Fibroblast of mammary gland (primary cell): ENCODE results near the gene PTPRCAP.

Experiments used
- DNase-seq: peaks from one replicate; pipeline ENCODE4 v3.0.0-alpha.2; 2010; ENCODE audit warnings: low read depth
- H3K4me3 ChIP-seq: 2 replicates; pipeline ENCODE4 v1.5.1; 2011; ENCODE audit warnings: low read depth, mild to moderate bottlenecking, low read length, moderate library complexity; ENCODE audit not compliant: control insufficient read depth
- TF ChIP-seq, protein P1 (sequence below): conservative IDR thresholded peaks from 2 replicates; pipeline ENCODE4 v1.5.1; 2011; ENCODE audit warnings: low read depth, low read length, inconsistent platforms; ENCODE audit not compliant: control insufficient read depth, insufficient read depth

The PTPRCAP gene

DNA sequence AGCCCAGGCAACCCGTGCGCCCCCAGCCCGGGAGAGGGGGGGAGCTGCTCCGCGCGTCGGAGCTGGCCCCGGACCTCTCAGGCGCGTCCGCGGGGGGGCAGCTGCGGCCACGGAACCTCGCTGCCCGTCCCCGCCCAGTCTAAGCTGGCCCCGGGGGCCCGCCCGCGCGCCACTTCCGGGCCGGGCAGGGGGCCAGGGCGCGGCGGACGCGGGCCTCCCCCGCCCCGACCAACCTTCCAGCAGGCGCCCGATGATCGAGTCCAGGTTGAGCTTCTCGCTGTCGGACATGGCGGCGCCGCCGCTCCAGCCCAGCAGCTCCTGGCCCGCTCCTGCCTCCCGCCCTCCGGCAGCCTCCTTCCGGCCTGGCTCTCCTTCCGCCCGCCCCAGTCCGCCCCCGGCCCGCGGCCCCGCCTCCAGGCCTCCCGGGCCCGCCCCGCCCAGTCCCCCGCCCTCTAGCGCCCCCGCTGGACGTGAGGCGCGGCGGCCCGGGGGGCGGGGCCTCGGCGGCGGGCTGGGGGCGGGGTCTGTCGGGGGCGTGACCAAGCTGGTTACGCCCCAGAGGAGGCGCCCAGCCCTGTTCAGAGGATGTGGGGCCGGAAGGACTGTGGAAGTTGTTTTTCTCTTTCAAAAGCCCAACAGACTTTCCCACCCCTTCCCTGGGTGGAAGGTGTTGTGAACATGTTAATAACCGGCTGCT lies 35.8 kb downstream of the PTPRCAP start, which contains the start of gene PPP1CA:
TSS of gene PPP1CA (minus strand) at position 364 of the 697 bp plus-strand sequence. CDS start at position 288, 76 bp downstream.
- TF ChIP-seq, protein P1, sequence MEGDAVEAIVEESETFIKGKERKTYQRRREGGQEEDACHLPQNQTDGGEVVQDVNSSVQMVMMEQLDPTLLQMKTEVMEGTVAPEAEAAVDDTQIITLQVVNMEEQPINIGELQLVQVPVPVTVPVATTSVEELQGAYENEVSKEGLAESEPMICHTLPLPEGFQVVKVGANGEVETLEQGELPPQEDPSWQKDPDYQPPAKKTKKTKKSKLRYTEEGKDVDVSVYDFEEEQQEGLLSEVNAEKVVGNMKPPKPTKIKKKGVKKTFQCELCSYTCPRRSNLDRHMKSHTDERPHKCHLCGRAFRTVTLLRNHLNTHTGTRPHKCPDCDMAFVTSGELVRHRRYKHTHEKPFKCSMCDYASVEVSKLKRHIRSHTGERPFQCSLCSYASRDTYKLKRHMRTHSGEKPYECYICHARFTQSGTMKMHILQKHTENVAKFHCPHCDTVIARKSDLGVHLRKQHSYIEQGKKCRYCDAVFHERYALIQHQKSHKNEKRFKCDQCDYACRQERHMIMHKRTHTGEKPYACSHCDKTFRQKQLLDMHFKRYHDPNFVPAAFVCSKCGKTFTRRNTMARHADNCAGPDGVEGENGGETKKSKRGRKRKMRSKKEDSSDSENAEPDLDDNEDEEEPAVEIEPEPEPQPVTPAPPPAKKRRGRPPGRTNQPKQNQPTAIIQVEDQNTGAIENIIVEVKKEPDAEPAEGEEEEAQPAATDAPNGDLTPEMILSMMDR, result no peak
- H3K4me3 ChIP-seq, result peak within 1 kb of the TSS; percentile 81
- DNase-seq, result peak; percentile 79

DNA sequence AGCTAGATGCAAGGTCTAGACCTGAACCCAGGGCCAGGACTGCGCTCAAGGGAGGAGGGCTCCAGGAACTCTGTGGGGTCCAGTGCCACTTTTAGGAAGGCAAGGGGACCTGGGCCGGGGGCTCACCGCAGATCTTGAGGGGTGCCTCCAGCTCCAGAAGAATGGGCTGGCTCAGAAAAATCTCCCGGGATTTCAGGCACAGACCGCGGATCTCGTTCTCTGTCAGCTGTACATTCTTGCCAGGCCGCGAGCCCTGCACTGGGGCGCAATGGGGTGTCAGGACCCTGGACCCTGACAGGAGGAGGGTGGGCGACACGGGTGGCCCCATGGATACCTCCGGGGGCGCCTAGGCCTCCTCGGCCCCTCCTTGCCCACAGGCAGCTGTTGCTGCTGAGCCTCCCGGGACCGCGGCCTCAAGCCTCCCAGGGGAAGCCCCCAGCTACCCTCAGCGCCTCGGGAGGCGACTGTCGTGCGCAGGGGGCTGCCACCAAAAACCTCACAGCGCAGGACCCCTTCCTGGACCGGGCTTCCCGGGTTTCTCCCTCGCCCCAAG lies 36.5 kb downstream of the PTPRCAP start:
- TF ChIP-seq, protein P1, result no peak
- peak overlapping the region; percentile 81 for H3K4me3 ChIP-seq
- DNase-seq, result no peak

DNA sequence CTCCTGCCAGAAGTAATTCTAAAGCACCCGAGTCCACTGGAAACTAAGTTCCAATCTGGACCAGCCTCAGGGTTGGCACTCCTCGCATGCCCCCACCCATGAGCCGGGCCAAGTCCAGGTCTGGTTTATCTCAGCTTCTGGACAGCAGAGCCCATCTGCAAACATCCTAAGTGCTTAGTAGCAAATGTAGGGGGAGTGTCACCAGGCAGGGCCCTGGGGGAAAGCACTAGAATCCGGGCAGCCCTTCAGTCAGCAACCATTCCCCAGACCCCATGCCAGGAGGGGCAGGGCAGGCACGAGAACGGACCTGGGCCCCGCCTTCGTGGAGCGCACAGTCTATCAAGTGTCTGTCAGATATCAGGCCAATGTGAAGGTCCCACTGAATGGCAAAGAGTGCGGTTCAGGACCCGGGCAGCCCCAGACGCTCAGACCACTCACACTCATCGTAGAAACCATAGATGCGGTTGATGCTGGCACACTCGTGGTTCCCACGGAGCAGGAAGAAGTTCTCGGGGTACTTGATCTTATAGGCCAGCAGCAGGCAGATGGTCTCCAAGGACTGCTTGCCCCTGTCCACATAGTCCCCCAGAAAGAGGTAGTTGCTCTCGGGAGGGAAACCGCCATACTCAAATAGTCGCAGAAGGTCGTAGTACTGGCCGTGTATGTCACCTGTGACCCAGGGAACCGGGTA lies 37.1 kb downstream of the PTPRCAP start:
- H3K4me3 ChIP-seq, result peak overlapping the region; percentile 81
- TF ChIP-seq, protein P1, result no peak
- DNase-seq, result peak; percentile 18

DNA sequence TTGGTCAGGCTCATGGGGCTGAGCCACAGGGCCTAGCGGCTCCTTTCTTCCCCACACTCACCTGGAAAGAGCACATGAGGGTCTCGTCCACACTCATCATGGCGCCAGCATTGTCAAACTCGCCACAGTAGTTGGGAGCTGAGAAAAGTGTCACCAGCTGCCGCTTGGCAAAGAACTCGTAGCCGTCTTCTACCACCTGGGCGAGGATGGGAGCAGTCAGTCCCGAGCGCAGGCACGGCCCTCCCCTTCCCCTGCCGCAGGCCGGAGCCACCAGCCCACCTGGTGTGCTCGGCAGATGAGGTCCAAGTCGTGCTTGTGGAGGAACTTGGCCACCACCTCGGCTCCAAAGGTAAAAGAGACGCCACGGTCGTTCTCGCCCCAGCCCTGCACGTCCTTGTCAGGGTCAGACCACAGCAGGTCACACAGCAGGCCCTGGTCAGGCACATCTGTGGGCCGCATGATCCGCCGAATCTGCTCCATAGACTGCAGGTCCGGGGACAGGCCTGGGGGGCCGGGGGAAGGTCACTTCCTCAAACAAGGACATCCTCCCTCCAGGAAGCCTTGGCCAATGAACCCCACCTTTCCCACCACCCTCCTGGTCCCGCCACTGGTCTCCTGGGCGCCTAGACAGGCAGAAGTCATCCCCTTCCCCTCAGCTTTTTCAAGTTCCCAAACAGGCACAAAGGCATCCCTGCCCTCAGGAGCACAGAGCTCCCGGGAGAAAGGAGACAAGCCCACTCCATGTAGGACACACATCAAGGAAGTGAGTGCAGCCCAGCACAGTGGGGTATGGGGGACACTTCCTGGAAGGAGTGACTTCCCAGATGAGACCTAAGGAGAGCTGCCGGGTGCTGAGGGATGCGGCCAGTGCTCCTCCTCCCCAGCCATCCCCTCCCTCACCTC lies 38.6 kb downstream of the PTPRCAP start:
- H3K4me3 ChIP-seq, result no peak overlapping the region
- TF ChIP-seq, protein P1, result no peak
- DNase-seq, result no peak

DNA sequence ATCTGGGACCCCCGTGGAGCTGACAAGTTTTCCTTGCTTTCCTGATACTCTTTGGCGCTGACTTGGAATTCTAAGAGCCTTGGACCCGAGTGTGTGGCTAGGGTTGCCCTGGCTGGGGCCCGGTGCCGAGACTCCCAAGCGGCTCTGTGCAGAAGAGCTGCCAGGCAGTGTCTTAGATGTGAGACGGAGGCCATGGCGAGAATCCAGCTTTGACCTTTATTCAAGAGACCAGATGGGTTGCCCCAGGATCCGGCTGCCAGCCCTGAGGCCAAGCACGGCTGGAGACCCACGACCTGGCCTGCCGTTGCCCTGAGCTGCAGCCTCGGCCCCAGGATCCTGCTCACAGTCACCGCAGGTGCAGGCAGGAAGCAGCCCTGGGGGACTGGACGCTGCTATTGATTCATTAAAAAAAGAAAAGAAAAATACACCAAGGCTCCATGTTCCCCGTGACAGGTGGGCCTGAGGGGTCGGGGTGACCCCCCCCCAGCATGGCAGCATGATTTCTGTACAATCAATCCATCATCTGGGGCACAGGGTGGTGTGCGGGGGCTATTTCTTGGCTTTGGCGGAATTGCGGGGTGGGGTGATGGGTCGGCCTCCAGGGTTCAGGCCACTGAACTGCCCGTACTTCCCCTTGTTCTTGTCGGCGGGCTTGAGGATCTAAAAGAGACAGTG lies 39.4 kb downstream of the PTPRCAP start:
- no peak for DNase-seq
- TF ChIP-seq, protein P1, result no peak
- no peak overlapping the region for H3K4me3 ChIP-seq

DNA sequence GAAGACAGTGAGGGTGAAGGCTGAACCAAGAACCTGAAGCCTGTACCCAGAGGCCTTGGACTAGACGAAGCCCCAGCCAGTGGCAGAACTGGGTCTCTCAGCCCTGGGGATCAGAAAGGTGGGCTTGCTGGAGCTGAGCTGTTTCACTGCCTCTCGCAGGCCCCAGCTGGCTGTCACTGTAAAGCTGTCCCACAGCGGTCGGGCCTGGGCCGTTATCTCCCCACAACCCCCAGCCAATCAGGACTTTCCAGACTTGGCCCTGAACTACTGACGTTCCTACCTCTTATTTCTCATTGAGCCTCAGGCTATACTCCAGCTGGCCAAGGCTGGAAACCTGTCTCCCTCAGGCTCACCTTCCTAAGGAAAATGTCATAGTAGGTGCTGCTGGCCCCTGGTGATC lies 39.9 kb downstream of the PTPRCAP start:
- DNase-seq, result no peak
- TF ChIP-seq, protein P1, result no peak
- H3K4me3 ChIP-seq, result no peak overlapping the region
